DND-41 (cell line): ENCODE results near the gene TMEM9B.
"Not testable (repeated sequence)": the region's sequence is repeated elsewhere in the genome, so short reads cannot be mapped to it uniquely, and the experiment has no call there.

ENCODE experiments used
- ATAC-seq: fragments of 200-7000 bp; cut with Tn5 transposase; 3 replicates; pipeline ENCODE4 v1.9.1; 2021; ENCODE audit warnings: low read depth; ENCODE audit not compliant: insufficient read depth
- DNase-seq: peaks from one replicate; pipeline ENCODE4 v3.0.0-alpha.2; 2020
- H2AFZ ChIP-seq: 2 replicates; pipeline ENCODE4 v1.6.0; 2012; ENCODE audit warnings: low read depth, low read length
- H3K27ac ChIP-seq: 2 replicates; pipeline ENCODE4 v1.5.1; 2012; ENCODE audit warnings: low read length, inconsistent platforms
- H3K27me3 ChIP-seq: fragments of 200-600 bp; sonication (generic); 2 replicates; pipeline ENCODE4 v1.6.0; 2012; ENCODE audit warnings: low read length, mild to moderate bottlenecking, inconsistent platforms; ENCODE audit not compliant: insufficient read depth, poor library complexity
- H3K36me3 ChIP-seq: 2 replicates; pipeline ENCODE4 v1.5.1; 2012; ENCODE audit warnings: low read length, inconsistent platforms; ENCODE audit not compliant: insufficient read depth
- H3K4me1 ChIP-seq: 2 replicates; pipeline ENCODE4 v1.5.1; 2012; ENCODE audit warnings: mild to moderate bottlenecking, low read length; ENCODE audit not compliant: insufficient read depth
- H3K4me2 ChIP-seq: 2 replicates; pipeline ENCODE4 v1.6.0; 2012; ENCODE audit warnings: mild to moderate bottlenecking, moderate library complexity, low read length, inconsistent platforms; ENCODE audit not compliant: insufficient read depth
- H3K4me3 ChIP-seq, 2 experiments: fragments of 200-600 bp in 1 of 2; shearing (Covaris generic) in 1 of 2; 2 replicates each; pipeline ENCODE4 v1.5.1; 2012 to 2016; ENCODE audit warnings: inconsistent platforms in 2 of 2, low read length in 2 of 2, mild to moderate bottlenecking in 2 of 2, low read depth in 1 of 2, moderate library complexity in 1 of 2
- H3K79me2 ChIP-seq: 2 replicates; pipeline ENCODE4 v1.6.0; 2012; ENCODE audit warnings: low read length, inconsistent platforms; ENCODE audit not compliant: insufficient read depth
- H3K9ac ChIP-seq: 2 replicates; pipeline ENCODE4 v1.6.0; 2012; ENCODE audit warnings: low read depth, mild to moderate bottlenecking, inconsistent platforms, low read length, moderate library complexity
- H3K9me3 ChIP-seq: 2 replicates; pipeline ENCODE4 v1.5.1; 2012; ENCODE audit warnings: low read length, moderate library complexity, mild to moderate bottlenecking, inconsistent platforms; ENCODE audit not compliant: insufficient read depth, severe bottlenecking
- H4K20me1 ChIP-seq: 2 replicates; pipeline ENCODE4 v1.6.0; 2012; ENCODE audit warnings: low read length; ENCODE audit not compliant: insufficient read depth
- CTCF ChIP-seq: IDR thresholded peaks from 2 replicates; pipeline ENCODE4 v1.5.1; 2012; ENCODE audit warnings: borderline replicate concordance, low read length, moderate library complexity, mild to moderate bottlenecking; ENCODE audit not compliant: poor library complexity, severe bottlenecking; ENCODE audit errors: extremely low read depth
- EZH2 ChIP-seq: IDR thresholded peaks from 3 replicates; pipeline ENCODE4 v1.6.1; 2012; ENCODE audit warnings: borderline replicate concordance, low read depth, mild to moderate bottlenecking, moderate library complexity, low read length, inconsistent platforms; ENCODE audit not compliant: severe bottlenecking

TMEM9B gene

GRCh38 chr11:8937159-8937558 lies 27.1 kb downstream of the TMEM9B start:
- Histone ChIP-seq H3K27me3 (no peaks in the 10 kb centered on the region), H3K9ac (no peak overlapping the region), H3K4me2 (no peak overlapping the region), H3K4me1 (no peaks in the 10 kb centered on the region), H3K4me3 (no peak overlapping the region), H3K36me3 (no peaks in the 10 kb centered on the region), H3K9me3 (no peaks in the 10 kb centered on the region), H3K27ac (no peak overlapping the region), H4K20me1 (no peaks in the 10 kb centered on the region), H3K79me2 (no peaks in the 10 kb centered on the region), H2AFZ (no peak overlapping the region)
- DNase-seq (no peak), ATAC-seq (no peak)
- TF ChIP-seq EZH2 = no peak
- no peak for TF ChIP-seq CTCF

- not testable (repeated sequence) for H3K79me2 ChIP-seq, H2AFZ ChIP-seq, H3K27ac ChIP-seq
These were observed 28.5 kb downstream of the TMEM9B start for GRCh38 chr11:8935789-8936188.

GRCh38 chr11:8934742-8935488 lies 29.3 kb downstream of the TMEM9B start:
- no peak overlapping the region for H3K27ac ChIP-seq
- H3K27me3 ChIP-seq = no peaks in the 10 kb centered on the region
- H3K4me3 ChIP-seq = no peak overlapping the region
- no peaks in the 10 kb centered on the region for H3K79me2 ChIP-seq
- H3K4me1 ChIP-seq = no peaks in the 10 kb centered on the region
- no peak overlapping the region for H3K4me2 ChIP-seq
- TF ChIP-seq EZH2 (no peak), CTCF (no peak)
- no peaks in the 10 kb centered on the region for H3K36me3 ChIP-seq
- H4K20me1 ChIP-seq = no peaks in the 10 kb centered on the region
- no peak for ATAC-seq
- no peak for DNase-seq
- H3K9me3 ChIP-seq = no peaks in the 10 kb centered on the region
- H3K9ac ChIP-seq = no peak overlapping the region
- no peak overlapping the region for H2AFZ ChIP-seq

More at GRCh38 chr11:8935789-8936188, 28.5 kb downstream of the TMEM9B start:
- not testable (repeated sequence) for H3K36me3 ChIP-seq, ATAC-seq, H3K9me3 ChIP-seq, H3K27me3 ChIP-seq, H3K4me1 ChIP-seq, H3K4me2 ChIP-seq, H4K20me1 ChIP-seq, H3K9ac ChIP-seq, H3K4me3 ChIP-seq, DNase-seq

- H3K9ac ChIP-seq = no peak overlapping the region
- H2AFZ ChIP-seq = no peak overlapping the region
- H3K27me3 ChIP-seq = no peaks in the 10 kb centered on the region
- no peaks in the 10 kb centered on the region for H4K20me1 ChIP-seq
- H3K4me2 ChIP-seq = no peak overlapping the region
- H3K4me3 ChIP-seq = no peak overlapping the region
- TF ChIP-seq EZH2 = no peak
- no peak for TF ChIP-seq CTCF
- H3K36me3 ChIP-seq = no peaks in the 10 kb centered on the region
- H3K4me1 ChIP-seq = no peaks in the 10 kb centered on the region
- DNase-seq (no peak), ATAC-seq (no peak)
- H3K27ac ChIP-seq = no peak overlapping the region
- H3K79me2 ChIP-seq = no peaks in the 10 kb centered on the region
- H3K9me3 ChIP-seq = no peaks in the 10 kb centered on the region
These were observed 30.3 kb downstream of the TMEM9B start for GRCh38 chr11:8933931-8934330.
